Heart left ventricle (tissue), 13 donors: ENCODE results near the gene IDUA.

ENCODE experiments used
- POLR2A ChIP-seq, 2 donors: fragments of 450-650 bp; IDR thresholded peaks; one replicate each; pipeline ENCODE4 v1.6.1; 2017; ENCODE audit warnings: antibody characterized with exemption in 2 of 2, mild to moderate bottlenecking in 2 of 2, moderate library complexity in 2 of 2
- TF ChIP-seq, protein P1 (sequence below), 12 donors: fragments of 200-600 bp; sonication (generic) in 4 of 12; IDR thresholded peaks; one replicate each; pipeline versions ENCODE4 v1.5.0 to v1.8.0; 2018 to 2022; ENCODE audit warnings: antibody characterized with exemption in 12 of 12, mild to moderate bottlenecking in 5 of 12
- donor health status: ischemic (EF 13 %, LVEDD 7.1; RV severe dilation, severe dysfunction).
- donor health status: DM: no; HTN: yes; CAD: no.
- donor health status: DM: no; HTN: no; CAD: no.
- donor health status: ischemic (EF 25% LVEDD 6.9; RV normal size, moderate dysfunction).
- donor health status: ischemic (EF 25% LVEDD 5.7; RV mildly dilated, moderate dysfunction).
- donor health status: ischemic (EF 35%, LVEDD 5.7; RV mildly dilated, moderate dysfunction).
- donor health status: nonischemic (EF 11% LVEDD 7.7; RV severe dilation, severe dysfunction).
- donor health status: DM: yes; HTN: yes; CAD: no.
- donor health status: PGD.
- donor health status: ischemic (EF 29% LVEDD 5.4; RV normal size, mild dysfunction).
- donor health status: nonischemic (EF 23%, LVEDD 6.1; RV moderate dilation, normal function).

DNA sequence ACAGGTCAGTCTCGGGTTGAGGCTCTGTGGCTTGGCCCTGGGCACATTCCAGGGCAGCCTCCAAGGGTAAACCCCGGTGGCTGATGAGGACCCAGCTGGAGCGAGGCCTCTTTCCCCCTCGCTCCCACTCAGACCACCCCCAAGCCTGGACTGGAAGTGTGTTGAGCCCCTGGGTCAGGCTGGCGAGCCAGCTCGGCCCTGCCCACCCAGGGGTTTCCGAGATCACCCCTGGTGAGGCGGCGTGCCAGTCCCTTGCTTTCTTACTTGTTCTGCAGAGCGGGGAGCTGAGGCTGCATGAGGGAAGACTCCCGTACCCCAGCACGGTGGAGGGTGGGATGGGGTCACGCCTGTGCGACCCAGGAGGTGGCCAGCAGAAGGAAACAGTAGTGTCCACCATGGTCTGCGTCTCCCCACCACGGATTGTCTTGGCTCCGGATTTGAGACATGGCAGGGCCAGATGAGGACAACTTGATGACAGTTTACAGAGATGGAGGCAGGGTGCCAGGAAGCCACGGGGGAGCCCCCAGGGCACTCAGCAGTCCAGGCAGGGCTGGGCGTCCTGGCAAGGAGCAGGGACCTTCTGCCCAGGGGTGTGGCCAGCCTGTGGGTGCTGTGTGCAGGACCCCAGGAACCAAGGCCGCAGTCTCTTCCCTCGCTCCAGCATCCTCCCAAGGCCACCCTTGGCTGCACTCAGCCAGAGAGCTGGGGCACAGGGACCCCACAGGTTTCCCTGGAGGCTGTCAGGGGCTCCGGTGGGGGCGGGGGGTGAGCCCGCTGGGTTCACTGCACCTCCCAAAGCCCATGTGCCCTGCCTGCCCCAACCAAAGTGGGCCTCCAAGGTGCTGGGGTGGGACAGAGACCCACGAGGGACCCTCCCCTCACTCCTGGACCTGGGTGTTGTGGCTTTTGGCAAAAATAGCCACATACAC lies 18.0 kb downstream of the IDUA start:
- TF ChIP-seq, protein P1, sequence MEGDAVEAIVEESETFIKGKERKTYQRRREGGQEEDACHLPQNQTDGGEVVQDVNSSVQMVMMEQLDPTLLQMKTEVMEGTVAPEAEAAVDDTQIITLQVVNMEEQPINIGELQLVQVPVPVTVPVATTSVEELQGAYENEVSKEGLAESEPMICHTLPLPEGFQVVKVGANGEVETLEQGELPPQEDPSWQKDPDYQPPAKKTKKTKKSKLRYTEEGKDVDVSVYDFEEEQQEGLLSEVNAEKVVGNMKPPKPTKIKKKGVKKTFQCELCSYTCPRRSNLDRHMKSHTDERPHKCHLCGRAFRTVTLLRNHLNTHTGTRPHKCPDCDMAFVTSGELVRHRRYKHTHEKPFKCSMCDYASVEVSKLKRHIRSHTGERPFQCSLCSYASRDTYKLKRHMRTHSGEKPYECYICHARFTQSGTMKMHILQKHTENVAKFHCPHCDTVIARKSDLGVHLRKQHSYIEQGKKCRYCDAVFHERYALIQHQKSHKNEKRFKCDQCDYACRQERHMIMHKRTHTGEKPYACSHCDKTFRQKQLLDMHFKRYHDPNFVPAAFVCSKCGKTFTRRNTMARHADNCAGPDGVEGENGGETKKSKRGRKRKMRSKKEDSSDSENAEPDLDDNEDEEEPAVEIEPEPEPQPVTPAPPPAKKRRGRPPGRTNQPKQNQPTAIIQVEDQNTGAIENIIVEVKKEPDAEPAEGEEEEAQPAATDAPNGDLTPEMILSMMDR (IDR thresholded peaks at IDR 0.05): no peak
- no peak for TF ChIP-seq POLR2A (IDR thresholded peaks at IDR 0.05)
